ENCODE results near the gene CPLX4.
A peak's percentile ranks its signal among the peaks of the same experiment; 100 is the strongest.
"Not testable (repeated sequence)": the region's sequence is repeated elsewhere in the genome, so short reads cannot be mapped to it uniquely, and the experiment has no call there.

The CPLX4 gene

GRCh38 chr18:59271606-59272220 is 46.7 kb downstream of the CPLX4 start:
- no peak for DNase-seq (ENCODE audit: low spot score)

- peak; percentile 27 for DNase-seq (ENCODE audit: low spot score)
Measured at GRCh38 chr18:59270689-59271257, 47.7 kb downstream of the CPLX4 start.

- no peak for DNase-seq (ENCODE audit: low spot score)
Measured at GRCh38 chr18:59269563-59270119, 48.8 kb downstream of the CPLX4 start.

GRCh38 chr18:59268721-59269562 is 49.5 kb downstream of the CPLX4 start:
- DNase-seq (ENCODE audit: low spot score), result peak; percentile 48

- DNase-seq (ENCODE audit: low spot score), result no peak
Measured at GRCh38 chr18:59268127-59268720, 50.2 kb downstream of the CPLX4 start.

GRCh38 chr18:59267503-59268126 is 50.8 kb downstream of the CPLX4 start:
- DNase-seq (ENCODE audit: low spot score), result no peak

- no peak for DNase-seq (ENCODE audit: low spot score)
Measured at GRCh38 chr18:59266886-59267502, 51.5 kb downstream of the CPLX4 start.

GRCh38 chr18:59266459-59266858 is 52.0 kb downstream of the CPLX4 start:
- DNase-seq (ENCODE audit: low spot score), result no peak

GRCh38 chr18:59265974-59266369 is 52.5 kb downstream of the CPLX4 start:
- no peak for DNase-seq (ENCODE audit: low spot score)

GRCh38 chr18:59265246-59265973 is 53.0 kb downstream of the CPLX4 start:
- DNase-seq (ENCODE audit: low spot score), result no peak

- DNase-seq (ENCODE audit: low spot score), result no peak
Measured at GRCh38 chr18:59264651-59265245, 53.7 kb downstream of the CPLX4 start.

- no peak for DNase-seq (ENCODE audit: low spot score)
Measured at GRCh38 chr18:59264121-59264571, 54.3 kb downstream of the CPLX4 start.

- no peak for DNase-seq (ENCODE audit: low spot score)
Measured at GRCh38 chr18:59263661-59264060, 54.8 kb downstream of the CPLX4 start.

GRCh38 chr18:59262243-59262642 is 56.2 kb downstream of the CPLX4 start:
- not testable (repeated sequence) for DNase-seq (ENCODE audit: low spot score)

GRCh38 chr18:59261842-59262241 is 56.6 kb downstream of the CPLX4 start:
- not testable (repeated sequence) for DNase-seq (ENCODE audit: low spot score)

- DNase-seq (ENCODE audit: low spot score), result not testable (repeated sequence)
Measured at GRCh38 chr18:59255491-59255890, 63.0 kb downstream of the CPLX4 start.

GRCh38 chr18:59249199-59249774 is 69.2 kb downstream of the CPLX4 start:
- DNase-seq (ENCODE audit: low spot score), result peak; percentile 73

GRCh38 chr18:59246796-59247195 is 71.7 kb downstream of the CPLX4 start:
- no peak for DNase-seq (ENCODE audit: low spot score)

All from SK-N-DZ (cell line).